EH (cell line): ENCODE results near the gene MAB21L3.

ENCODE experiments used
- DNase-seq: peaks from one replicate; pipeline ENCODE4 v3.0.0-alpha.2; 2015; ENCODE audit warnings: low read depth

The MAB21L3 gene

GRCh38 chr1:116111524-116112021, 374 bp downstream of the MAB21L3 start:
- DNase-seq: peak; percentile 14

- no peak for DNase-seq
These were observed 1.4 kb downstream of the MAB21L3 start for GRCh38 chr1:116112388-116113140.

- no peak for DNase-seq
These were observed 2.4 kb downstream of the MAB21L3 start for GRCh38 chr1:116113615-116114014.

GRCh38 chr1:116115476-116116439, 4.6 kb downstream of the MAB21L3 start:
- DNase-seq: peak; percentile 97

- no peak for DNase-seq
These were observed 7.3 kb downstream of the MAB21L3 start for GRCh38 chr1:116118471-116118870.

- no peak for DNase-seq
These were observed 8.7 kb downstream of the MAB21L3 start for GRCh38 chr1:116119876-116120275.

- DNase-seq: peak; percentile 97
These were observed 12.0 kb downstream of the MAB21L3 start for GRCh38 chr1:116122955-116123757.

- DNase-seq: no peak
These were observed 12.8 kb downstream of the MAB21L3 start for GRCh38 chr1:116123837-116124533.

GRCh38 chr1:116125758-116126157, 14.6 kb downstream of the MAB21L3 start:
- DNase-seq: no peak

- no peak for DNase-seq
These were observed 15.1 kb downstream of the MAB21L3 start for GRCh38 chr1:116126281-116126680.

- DNase-seq: no peak
These were observed 16.1 kb downstream of the MAB21L3 start for GRCh38 chr1:116127123-116127847.

GRCh38 chr1:116127848-116128540, 16.8 kb downstream of the MAB21L3 start:
- no peak for DNase-seq

- no peak for DNase-seq
These were observed 17.5 kb downstream of the MAB21L3 start for GRCh38 chr1:116128664-116129063.

- no peak for DNase-seq
These were observed 18.3 kb downstream of the MAB21L3 start for GRCh38 chr1:116129537-116129936.

GRCh38 chr1:116130356-116130755, 19.2 kb downstream of the MAB21L3 start:
- DNase-seq: no peak

- DNase-seq: no peak
These were observed 20.0 kb downstream of the MAB21L3 start for GRCh38 chr1:116131170-116131569.

- no peak for DNase-seq
These were observed 20.8 kb downstream of the MAB21L3 start for GRCh38 chr1:116131866-116132605.

GRCh38 chr1:116133696-116134475, 22.7 kb downstream of the MAB21L3 start:
- no peak for DNase-seq

GRCh38 chr1:116134476-116134773, 23.2 kb downstream of the MAB21L3 start:
- no peak for DNase-seq
